ENCODE data around the gene ATP13A2. TPM values are rescaled to one million over a fixed set of nuclear protein-coding genes. Genes with fewer than 3 reads are reported as not detected.

Gene ATP13A2
- total and polyA plus RNA-seq, 2 donors from 2014 or later = 23.8 to 38.6 TPM

GRCh38 chr1:16960560-16961296 is 51.0 kb downstream of the ATP13A2 start:
- DNase-seq = peak; percentile 90 to 95 (median 94)
- Histone ChIP-seq H3K4me3 (ENCODE audit: low read length in 3 of 3) (peak overlapping the region; percentile 44 to 58 (median 56)), H3K36me3 (ENCODE audit: control insufficient read depth in 2 of 3, insufficient read depth in 3 of 3, low read length in 3 of 3) (peaks cover 0 to 4% (median 0%) of the 10 kb centered on the region in 3 donors), H3K27ac (ENCODE audit: low read depth in 2 of 2, low read length in 2 of 2) (no peak overlapping the region), H3K4me1 (ENCODE audit: control insufficient read depth in 2 of 3, insufficient read depth in 2 of 3, low read depth in 1 of 3, low read length in 3 of 3) (no peaks in the 10 kb centered on the region), H3K9ac (ENCODE audit: low read length in 3 of 3) (peak overlapping the region in 1 of 3 donors; percentile 27), H3K27me3 (ENCODE audit: control insufficient read depth, insufficient read depth, low read length) (no peaks in the 10 kb centered on the region), H3K9me3 (ENCODE audit: control insufficient read depth in 2 of 3, insufficient read depth in 1 of 3, low read length in 3 of 3) (no peaks in the 10 kb centered on the region)
- TF ChIP-seq CTCF (IDR thresholded peaks at IDR 0.05; ENCODE audit: borderline replicate concordance, extremely low read depth, insufficient read depth) = peak; percentile 63
- FAIRE-seq = no peak
- intact Hi-C loops (cut with DNase I) = no loop called here

GRCh38 chr1:16958475-16958874 is 53.3 kb downstream of the ATP13A2 start:
- DNase-seq (peak in 1 of 5 donors; percentile 34), FAIRE-seq (no peak)
- Histone ChIP-seq H3K4me1 (ENCODE audit: control insufficient read depth in 2 of 3, insufficient read depth in 2 of 3, low read depth in 1 of 3, low read length in 3 of 3) (no peaks in the 10 kb centered on the region), H3K9ac (ENCODE audit: low read length in 3 of 3) (no peak overlapping the region), H3K36me3 (ENCODE audit: control insufficient read depth in 2 of 3, insufficient read depth in 3 of 3, low read length in 3 of 3) (peaks cover 0 to 4% (median 0%) of the 10 kb centered on the region in 3 donors), H3K4me3 (ENCODE audit: low read length in 3 of 3) (no peak overlapping the region), H3K27ac (ENCODE audit: low read depth in 2 of 2, low read length in 2 of 2) (no peak overlapping the region), H3K9me3 (ENCODE audit: control insufficient read depth in 2 of 3, insufficient read depth in 1 of 3, low read length in 3 of 3) (no peaks in the 10 kb centered on the region), H3K27me3 (ENCODE audit: control insufficient read depth, insufficient read depth, low read length) (no peaks in the 10 kb centered on the region)
- TF ChIP-seq CTCF (IDR thresholded peaks at IDR 0.05; ENCODE audit: borderline replicate concordance, extremely low read depth, insufficient read depth) = no peak
- intact Hi-C loops (cut with DNase I) = no loop called here

- no peak for TF ChIP-seq CTCF (IDR thresholded peaks at IDR 0.05; ENCODE audit: borderline replicate concordance, extremely low read depth, insufficient read depth)
- H3K9ac ChIP-seq (ENCODE audit: low read length in 3 of 3) = no peak overlapping the region
- H3K36me3 ChIP-seq (ENCODE audit: control insufficient read depth in 2 of 3, insufficient read depth in 3 of 3, low read length in 3 of 3) = peaks cover 0 to 4% (median 0%) of the 10 kb centered on the region in 3 donors
- no peaks in the 10 kb centered on the region for H3K4me1 ChIP-seq (ENCODE audit: control insufficient read depth in 2 of 3, insufficient read depth in 2 of 3, low read depth in 1 of 3, low read length in 3 of 3)
- DNase-seq = peak in 1 of 5 donors; percentile 26
- H3K27me3 ChIP-seq (ENCODE audit: control insufficient read depth, insufficient read depth, low read length) = no peaks in the 10 kb centered on the region
- H3K9me3 ChIP-seq (ENCODE audit: control insufficient read depth in 2 of 3, insufficient read depth in 1 of 3, low read length in 3 of 3) = no peaks in the 10 kb centered on the region
- FAIRE-seq = no peak
- no peak overlapping the region for H3K4me3 ChIP-seq (ENCODE audit: low read length in 3 of 3)
- H3K27ac ChIP-seq (ENCODE audit: low read depth in 2 of 2, low read length in 2 of 2) = no peak overlapping the region
- intact Hi-C loops (cut with DNase I) = no loop called here
Observed at GRCh38 chr1:16957731-16958130, 54.0 kb downstream of the ATP13A2 start.
